HG03039 (cell line): ENCODE data around the gene MAD1L1.

Experiments
- ATAC-seq: cut with Tn5 transposase; IDR thresholded peaks from one replicate; pipeline ENCODE4 v1.9.1; 2021; ENCODE audit warnings: mild to moderate bottlenecking, moderate library complexity; ENCODE audit not compliant: unreplicated experiment

MAD1L1 gene

GRCh38 chr7:1965579-1966294 is 267.0 kb downstream of the MAD1L1 start:
- ATAC-seq: no peak

DNA sequence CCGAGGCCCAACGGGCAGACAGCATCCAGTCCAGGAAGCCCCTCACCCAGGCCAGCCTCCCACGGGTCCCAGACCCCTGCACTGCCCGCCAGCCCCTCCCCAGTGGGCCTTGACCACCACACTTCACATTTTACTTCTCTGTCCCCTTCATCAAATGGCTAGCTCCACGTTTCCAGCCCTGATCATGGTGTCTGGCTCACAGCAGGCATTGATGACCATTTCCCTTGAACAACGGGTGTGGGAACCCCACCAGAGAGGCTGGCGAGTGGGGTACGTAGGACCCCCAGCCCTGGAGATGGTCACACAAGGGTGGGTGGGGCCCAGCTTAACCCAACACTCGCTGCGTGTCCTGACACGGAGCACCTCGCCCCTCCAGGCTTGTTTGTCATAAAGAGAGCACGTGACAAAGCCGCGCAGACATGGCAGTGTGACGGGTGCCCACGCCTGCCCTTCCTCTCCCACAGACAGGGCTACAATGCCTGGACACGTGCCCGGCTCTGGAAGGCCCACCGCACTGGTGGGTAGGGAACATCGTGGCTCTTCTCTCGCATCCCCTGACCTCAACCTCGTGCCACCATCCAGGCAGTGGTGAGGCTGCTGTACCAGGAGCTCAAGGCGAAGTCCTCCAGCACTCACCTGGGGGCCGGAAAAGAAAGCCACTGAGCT is 267.7 kb downstream of the MAD1L1 start:
- no peak for ATAC-seq

GRCh38 chr7:1964211-1964912 is 268.4 kb downstream of the MAD1L1 start:
- ATAC-seq: no peak

DNA sequence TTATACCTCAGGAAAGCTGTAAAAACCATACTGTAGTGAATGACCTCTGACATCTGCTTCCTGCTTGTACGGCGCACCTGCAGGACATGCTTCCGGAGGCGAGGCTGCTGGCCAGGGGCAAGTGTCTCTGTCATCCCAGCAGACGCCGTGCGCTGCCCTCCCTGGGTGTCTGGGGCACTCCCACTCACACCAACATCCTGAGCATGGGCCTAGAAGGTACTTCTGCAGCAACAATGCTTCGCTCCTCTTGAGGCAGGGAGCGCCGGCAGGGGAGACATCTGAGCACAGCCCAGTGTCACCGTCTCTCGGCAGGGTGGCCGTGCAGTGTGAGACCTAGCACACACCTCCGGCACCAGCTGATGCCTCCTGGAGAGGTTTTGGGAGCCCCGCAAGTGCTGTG is 269.2 kb downstream of the MAD1L1 start:
- ATAC-seq: no peak

- ATAC-seq: no peak
Observed at GRCh38 chr7:1961701-1962276, 271.0 kb downstream of the MAD1L1 start.

DNA sequence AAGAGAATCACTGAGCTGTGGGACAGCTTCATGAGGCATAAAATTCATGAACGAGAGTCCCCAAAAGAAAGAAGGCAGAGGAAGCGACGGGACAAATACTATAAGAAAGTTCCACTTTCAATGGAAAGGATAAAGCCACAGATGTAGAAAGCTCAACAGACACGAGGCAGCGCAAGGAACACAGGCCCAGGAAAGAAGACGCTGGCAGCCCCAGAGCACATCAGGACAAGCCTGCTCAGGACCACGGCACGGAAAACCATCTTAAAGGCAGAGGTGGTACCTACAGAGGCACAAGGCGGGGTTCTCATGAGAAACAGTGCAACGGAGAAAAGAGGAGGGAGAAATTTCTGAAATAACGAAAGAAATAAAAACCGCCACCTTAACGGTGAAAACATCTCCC is 273.4 kb downstream of the MAD1L1 start:
- ATAC-seq: no peak

DNA sequence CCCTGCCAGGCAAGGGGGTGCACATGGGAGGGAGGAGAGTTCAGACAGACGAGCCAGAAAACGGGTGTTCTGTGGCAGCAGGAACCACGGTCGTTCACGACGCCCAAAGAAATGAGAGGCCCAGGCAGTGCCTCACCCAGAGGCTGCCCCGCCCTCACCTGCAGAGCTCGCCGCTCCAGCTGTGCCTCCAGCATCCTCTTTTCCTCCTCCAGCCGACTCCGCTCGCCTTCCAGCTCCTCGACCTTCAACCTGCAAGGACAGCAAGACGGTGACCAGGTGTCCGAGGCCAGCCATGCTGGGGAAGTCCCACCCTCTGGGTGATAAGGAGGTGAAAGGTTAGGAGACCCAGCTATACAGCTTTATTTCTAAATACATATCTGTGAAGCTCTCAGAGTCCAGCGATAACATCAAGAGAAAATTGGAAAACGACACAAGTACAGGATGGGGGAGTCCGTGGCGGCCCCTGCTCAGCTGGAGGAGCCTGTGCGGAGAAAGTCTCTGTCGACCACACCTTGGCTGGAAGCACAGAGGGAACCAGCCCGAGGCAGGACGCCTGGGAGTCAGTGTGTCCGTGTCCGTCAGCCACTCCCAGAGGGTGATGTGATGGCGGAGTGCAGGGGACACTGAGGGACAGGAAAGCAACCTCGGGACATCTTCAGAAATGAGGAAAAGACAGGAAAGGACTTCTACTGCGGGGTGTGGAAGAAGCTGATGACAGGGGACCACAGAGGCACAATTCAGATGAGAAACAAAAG is 275.1 kb downstream of the MAD1L1 start:
- no peak for ATAC-seq

DNA sequence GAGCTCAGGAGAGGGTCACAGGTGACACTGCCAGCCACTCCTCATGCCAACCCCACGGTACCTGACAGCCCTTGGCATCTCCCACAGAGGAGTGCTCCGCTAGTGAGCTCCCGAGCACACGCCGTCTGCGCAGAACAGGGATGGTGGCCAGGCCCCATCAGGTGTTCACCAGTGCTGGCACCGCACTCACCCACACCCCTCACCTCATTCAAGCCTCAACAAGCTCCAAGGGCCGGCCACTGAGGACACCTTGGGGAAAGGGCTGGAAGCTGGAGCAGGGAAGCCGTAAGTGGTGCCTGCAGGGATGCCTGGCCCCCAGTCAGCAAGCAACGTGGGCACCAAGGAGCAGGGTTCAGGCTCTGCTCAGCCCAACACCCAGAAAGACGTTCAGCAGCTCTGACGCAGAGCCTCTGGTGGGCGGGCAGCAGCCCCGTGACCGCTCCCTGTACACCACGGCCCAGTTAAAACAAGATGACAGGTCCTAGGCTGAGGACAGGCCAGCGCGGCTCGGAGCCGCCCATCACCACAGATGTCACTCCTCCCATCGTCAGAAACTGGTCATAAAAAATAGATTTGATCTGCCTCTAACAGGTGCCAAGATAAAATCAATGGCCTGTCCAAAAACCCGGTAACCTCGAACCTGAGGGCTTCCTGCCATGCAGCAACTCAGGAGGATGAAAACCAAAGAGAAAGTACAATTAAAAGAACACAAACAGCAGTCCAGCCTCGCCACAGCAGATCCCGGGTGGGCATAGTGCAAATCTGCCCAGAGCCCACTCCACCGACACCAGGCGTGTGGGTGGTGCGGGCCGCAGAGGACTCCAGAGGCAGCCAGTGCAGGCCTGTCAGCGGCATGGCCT is 275.9 kb downstream of the MAD1L1 start:
- ATAC-seq: no peak

- no peak for ATAC-seq
Observed at GRCh38 chr7:1956141-1956540, 276.6 kb downstream of the MAD1L1 start.

DNA sequence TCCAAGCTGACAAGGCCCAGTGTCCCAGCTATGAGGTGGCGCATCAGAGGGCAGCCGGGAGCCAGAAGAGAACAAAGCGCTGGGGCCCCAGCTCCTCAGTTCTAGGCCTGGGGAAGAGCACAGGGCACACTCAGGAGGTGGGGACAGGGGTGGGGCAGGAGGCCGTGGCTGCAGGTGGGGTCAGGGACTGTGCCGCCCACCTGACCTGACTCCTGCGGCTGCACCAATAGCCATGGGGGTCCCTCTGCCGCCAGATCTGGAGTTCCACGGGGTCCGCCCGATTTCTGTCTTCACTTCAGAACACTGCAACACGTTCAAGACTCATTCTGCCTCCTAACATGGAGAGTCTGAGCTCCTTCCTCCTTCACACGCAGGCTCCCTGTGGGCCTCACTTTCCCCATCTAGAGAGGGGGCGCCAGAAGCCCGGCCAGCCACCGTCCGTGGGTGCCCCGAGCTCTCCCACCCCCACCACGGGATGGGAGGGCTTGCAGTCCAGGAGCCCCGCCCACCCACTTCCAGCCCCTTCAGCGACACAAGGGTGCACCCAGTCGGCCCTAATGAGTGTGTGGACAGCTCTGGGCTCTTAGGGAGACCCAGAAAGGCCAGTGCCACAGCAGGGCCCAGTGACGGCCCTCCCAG is 278.3 kb downstream of the MAD1L1 start:
- no peak for ATAC-seq

GRCh38 chr7:1953199-1954190 is 279.2 kb downstream of the MAD1L1 start:
- ATAC-seq: no peak

- no peak for ATAC-seq
Observed at GRCh38 chr7:1952781-1953180, 280.0 kb downstream of the MAD1L1 start.

DNA sequence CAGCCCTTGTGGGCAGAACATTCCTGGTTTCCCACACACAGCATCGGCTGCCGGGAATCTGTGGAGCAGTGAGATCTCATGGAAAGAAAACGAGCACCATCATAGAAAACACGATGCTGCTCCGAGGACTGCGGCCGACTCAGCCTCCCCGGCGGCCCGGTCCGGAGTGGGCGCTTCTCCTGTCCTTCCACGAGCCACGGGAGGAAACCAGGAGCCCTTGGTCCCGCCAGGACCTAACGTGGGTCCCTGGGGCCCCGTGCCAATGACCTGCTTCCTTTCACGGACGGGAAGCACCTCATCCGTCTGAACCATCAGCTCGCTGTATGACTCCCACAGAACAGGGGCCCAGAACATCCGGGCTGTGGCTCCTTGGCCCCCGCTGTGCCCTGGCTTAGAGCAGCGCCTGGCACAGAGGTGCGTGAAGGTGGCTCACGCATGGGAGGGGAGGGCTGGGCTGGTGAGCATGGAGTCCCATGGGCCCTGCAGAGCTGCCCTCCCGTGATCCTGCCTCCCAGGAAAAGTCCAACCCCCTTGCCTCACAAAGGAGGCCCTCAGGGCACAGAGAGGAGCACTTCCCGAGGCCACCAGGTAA is 280.5 kb downstream of the MAD1L1 start:
- no peak for ATAC-seq

DNA sequence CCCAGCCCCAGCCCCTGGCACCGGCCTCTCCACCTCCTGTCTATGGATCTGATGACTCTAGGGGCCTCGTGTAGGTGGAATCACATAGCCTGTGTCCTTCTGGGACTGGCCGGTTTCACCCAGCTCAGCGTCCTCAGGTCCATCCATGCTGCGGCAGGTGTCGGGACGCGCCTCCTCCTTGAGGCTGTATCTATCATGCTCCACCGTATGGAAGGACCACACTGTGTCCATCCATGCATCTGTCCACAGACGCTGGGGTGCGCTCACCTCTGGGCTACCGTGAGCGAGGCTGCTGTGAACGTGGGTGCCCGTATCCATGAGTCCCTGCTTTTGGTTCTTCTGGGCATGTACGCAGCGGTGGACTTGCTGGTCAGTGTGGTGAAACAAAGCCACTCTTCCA is 281.1 kb downstream of the MAD1L1 start:
- ATAC-seq: no peak

DNA sequence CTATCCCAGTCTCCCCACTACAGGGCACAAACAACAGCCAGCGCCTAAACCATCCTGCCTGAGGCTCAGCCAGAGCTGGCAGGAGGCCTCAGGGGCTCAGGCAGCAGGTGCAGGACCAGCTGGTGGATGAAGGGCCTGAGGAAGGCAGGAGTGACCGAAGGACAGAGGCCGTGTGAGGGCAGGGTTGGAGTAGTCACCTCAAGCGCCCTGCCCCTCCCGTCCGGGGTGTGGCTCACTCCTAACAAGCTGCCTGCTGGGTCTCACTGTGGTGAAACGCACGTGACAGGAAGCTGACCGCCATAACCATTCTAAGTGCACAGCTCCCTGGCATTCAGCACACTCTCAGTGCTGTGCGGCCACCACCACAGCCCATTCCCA is 281.6 kb downstream of the MAD1L1 start:
- no peak for ATAC-seq

GRCh38 chr7:1950452-1951158 is 282.1 kb downstream of the MAD1L1 start:
- ATAC-seq: no peak

DNA sequence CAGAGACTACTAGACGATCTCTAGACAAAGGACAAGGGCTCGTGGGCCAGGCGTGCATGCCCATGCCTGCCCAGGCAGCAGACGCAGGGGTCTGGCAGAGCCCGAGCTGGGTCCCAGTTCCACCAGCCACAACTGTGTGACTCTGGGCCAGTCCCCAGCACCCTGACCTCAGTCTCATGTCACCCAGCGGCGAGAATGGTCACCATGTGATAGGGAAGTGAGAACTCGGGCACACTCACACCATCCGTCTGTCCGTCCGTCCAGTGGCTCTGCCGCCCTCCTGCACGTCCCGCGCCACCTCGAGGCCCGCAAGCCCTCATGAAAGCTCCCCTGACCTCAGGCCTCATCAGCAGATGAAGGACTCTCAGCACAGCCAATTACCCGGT is 282.7 kb downstream of the MAD1L1 start:
- no peak for ATAC-seq

DNA sequence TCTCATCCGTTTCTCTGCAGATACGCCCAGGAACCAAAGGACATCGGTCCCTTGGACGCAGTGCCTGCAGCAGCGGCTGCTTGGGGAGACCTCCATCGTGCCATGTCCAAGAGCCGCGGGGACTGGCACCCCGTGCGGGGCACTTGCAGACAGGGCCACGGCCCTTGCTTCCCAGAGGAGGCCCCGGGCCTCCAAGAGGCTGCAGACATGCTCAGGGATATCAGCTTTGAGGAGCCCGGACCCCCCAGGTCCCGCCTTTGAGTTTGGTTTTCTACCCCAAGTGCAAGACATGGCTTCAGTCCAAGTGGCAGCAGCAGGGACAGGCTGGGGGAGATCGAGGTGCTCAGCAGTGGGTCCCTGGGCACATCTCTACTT is 283.1 kb downstream of the MAD1L1 start:
- no peak for ATAC-seq
